Smooth muscle cell (in vitro differentiated cells): ENCODE data around the gene HES1. TPM values are rescaled to one million over a fixed set of nuclear protein-coding genes. Genes with fewer than 3 reads are reported as not detected.

ENCODE experiments used
- DNase-seq: peaks from one replicate; lab custom pipeline; 2025; ENCODE audit not compliant: unreplicated experiment; lab: John Stamatoyannopoulos, UW
- H2AFZ ChIP-seq: fragments of 200-600 bp; sonication (generic); 2 replicates; pipeline ENCODE4 v1.6.0; 2016; ENCODE audit warnings: antibody characterized with exemption, low read depth, mild to moderate bottlenecking
- H3F3A ChIP-seq: fragments of 200-600 bp; sonication (generic); 2 replicates; pipeline ENCODE4 v1.6.0; 2017; ENCODE audit warnings: antibody characterized with exemption, low read depth
- H3K27ac ChIP-seq: fragments of 200-600 bp; sonication (generic); 2 replicates; pipeline ENCODE4 v1.5.1; 2016; ENCODE audit warnings: low read depth, mild to moderate bottlenecking
- H3K27me3 ChIP-seq: fragments of 200-600 bp; sonication (generic); 2 replicates; pipeline ENCODE4 v1.6.1; 2016; ENCODE audit warnings: low read depth, mild to moderate bottlenecking
- H3K36me3 ChIP-seq: fragments of 200-600 bp; sonication (generic); 2 replicates; pipeline ENCODE4 v1.5.1; 2016; ENCODE audit warnings: low read depth
- H3K4me1 ChIP-seq: fragments of 200-600 bp; sonication (generic); 2 replicates; pipeline ENCODE4 v1.5.1; 2016; ENCODE audit warnings: low read depth
- H3K4me2 ChIP-seq: fragments of 200-600 bp; sonication (generic); 2 replicates; pipeline ENCODE4 v1.6.0; 2016; ENCODE audit warnings: mild to moderate bottlenecking
- H3K4me3 ChIP-seq: fragments of 200-600 bp; sonication (generic); 2 replicates; pipeline ENCODE4 v1.5.1; 2016; ENCODE audit warnings: mild to moderate bottlenecking
- H3K79me2 ChIP-seq: fragments of 200-600 bp; sonication (generic); 2 replicates; pipeline ENCODE4 v1.6.0; 2016; ENCODE audit warnings: low read depth, mild to moderate bottlenecking
- H3K9ac ChIP-seq: fragments of 200-600 bp; sonication (generic); 2 replicates; pipeline ENCODE4 v1.6.0; 2016; ENCODE audit warnings: low read depth
- H3K9me3 ChIP-seq: fragments of 200-600 bp; sonication (generic); replicated peaks from 2 replicates; pipeline ENCODE4 v1.5.1; 2016; ENCODE audit warnings: low read depth
- H4K20me1 ChIP-seq: fragments of 200-600 bp; sonication (generic); 2 replicates; pipeline ENCODE4 v1.6.0; 2016; ENCODE audit warnings: low read depth
- CTCF ChIP-seq: fragments of 200-600 bp; sonication (generic); IDR thresholded peaks from 2 replicates; pipeline ENCODE4 v1.5.1; 2017; ENCODE audit warnings: borderline replicate concordance, mild to moderate bottlenecking, antibody characterized with exemption; ENCODE audit not compliant: insufficient read depth, poor library complexity, severe bottlenecking
- WGBS: methylation state at CpG from one replicate; pipeline ENCODE4 v1.1.7; 2016; ENCODE audit warnings: low lambda C conversion rate; 5-methylcytosine and 5-hydroxymethylcytosine counted together
- polyA plus RNA-seq: library from polyadenylated mRNA; unstranded; fragments of >200 nt; fragmentation: Nextera tagmentation; extraction: Ambion mirVana; gene quantifications from 2 replicates; pipeline ENCODE4 v1.2.1, GENCODE V29; 2016
- total RNA-seq: library from RNA; depleted of rRNA; stranded (reverse); fragments of >200 nt; gene quantifications from 2 replicates; pipeline ENCODE4 v1.2.3, GENCODE V29; 2014

The HES1 gene
- total and polyA plus RNA-seq, 2 experiments from 2014 or later = 59.9 to 69.5 TPM

- Histone ChIP-seq H3K9ac (no peak overlapping the region), H3F3A (no peaks in the 10 kb centered on the region), H3K9me3 (no peaks in the 10 kb centered on the region), H3K4me3 (no peak overlapping the region), H3K4me1 (peaks cover 11% of the 10 kb centered on the region), H3K27ac (no peak overlapping the region), H3K79me2 (no peaks in the 10 kb centered on the region), H3K36me3 (no peaks in the 10 kb centered on the region), H4K20me1 (no peaks in the 10 kb centered on the region), H3K4me2 (no peak overlapping the region), H3K27me3 (peaks cover 13% of the 10 kb centered on the region), H2AFZ (no peak overlapping the region)
- no peak for TF ChIP-seq CTCF
- WGBS = 68% methylated on average over 12 of the region's 12 CpGs
- no peak for DNase-seq
These were observed 31.8 kb upstream of the HES1 start for GRCh38 chr3:194103983-194104751.

- H3K27me3 ChIP-seq = peaks cover 10% of the 10 kb centered on the region
- WGBS = 90% methylated on average over 9 of the region's 9 CpGs
- no peak for TF ChIP-seq CTCF
These were observed 30.7 kb upstream of the HES1 start for GRCh38 chr3:194105292-194105691.

GRCh38 chr3:194107107-194107506 lies 28.8 kb upstream of the HES1 start:
- H3K36me3 ChIP-seq = no peaks in the 10 kb centered on the region
- H3K4me3 ChIP-seq = no peak overlapping the region
- no peak overlapping the region for H2AFZ ChIP-seq
- H4K20me1 ChIP-seq = no peaks in the 10 kb centered on the region
- H3K4me2 ChIP-seq = no peak overlapping the region
- TF ChIP-seq CTCF = no peak
- no peaks in the 10 kb centered on the region for H3K79me2 ChIP-seq
- no peak overlapping the region for H3K9ac ChIP-seq
- no peaks in the 10 kb centered on the region for H3F3A ChIP-seq
- H3K27ac ChIP-seq = no peak overlapping the region
- peaks cover 11% of the 10 kb centered on the region for H3K4me1 ChIP-seq
- H3K9me3 ChIP-seq = no peaks in the 10 kb centered on the region
- peaks cover 3% of the 10 kb centered on the region for H3K27me3 ChIP-seq
- DNase-seq = no peak
- WGBS = 100% methylated on average over 1 of the region's 1 CpG

More at GRCh38 chr3:194105292-194105691, 30.7 kb upstream of the HES1 start:
- H3K27ac ChIP-seq = no peak overlapping the region
- H3K9ac ChIP-seq = no peak overlapping the region
- H2AFZ ChIP-seq = no peak overlapping the region
- no peaks in the 10 kb centered on the region for H3K9me3 ChIP-seq
- no peak for DNase-seq
- H4K20me1 ChIP-seq = no peaks in the 10 kb centered on the region
- no peak overlapping the region for H3K4me3 ChIP-seq
- H3K36me3 ChIP-seq = no peaks in the 10 kb centered on the region
- H3K4me2 ChIP-seq = no peak overlapping the region
- no peaks in the 10 kb centered on the region for H3K79me2 ChIP-seq
- no peaks in the 10 kb centered on the region for H3F3A ChIP-seq
- H3K4me1 ChIP-seq = peaks cover 11% of the 10 kb centered on the region
